Lower lobe of right lung (tissue), 2 donors: ENCODE measurements around the gene MTMR1. TPM values are rescaled to one million over a fixed set of nuclear protein-coding genes. Genes with fewer than 3 reads are reported as not detected.

Source experiments
- ATAC-seq, 2 donors: fragments of 200-7000 bp; cut with Tn5 transposase; one replicate each; pipeline ENCODE4 v1.9.1; 2020 to 2022; ENCODE audit warnings: mild to moderate bottlenecking in 2 of 2, moderate library complexity in 2 of 2
- DNase-seq: peaks from one replicate; pipeline ENCODE4 v3.0.0-alpha.2; 2020
- H3K27ac ChIP-seq: fragments of 200-600 bp; one replicate; pipeline ENCODE4 v1.8.0; 2022
- H3K27me3 ChIP-seq: fragments of 200-600 bp; one replicate; pipeline ENCODE4 v1.8.0; 2022; ENCODE audit warnings: low read depth
- H3K36me3 ChIP-seq: fragments of 200-600 bp; one replicate; pipeline ENCODE4 v1.8.0; 2022; ENCODE audit warnings: mild to moderate bottlenecking
- H3K4me1 ChIP-seq: fragments of 200-600 bp; one replicate; pipeline ENCODE4 v1.8.0; 2022
- H3K4me3 ChIP-seq: fragments of 200-600 bp; one replicate; pipeline ENCODE4 v1.8.0; 2022; ENCODE audit warnings: mild to moderate bottlenecking
- H3K9me3 ChIP-seq: fragments of 200-600 bp; one replicate; pipeline ENCODE4 v1.8.0; 2022
- intact Hi-C: fragments of 100-400 bp; cut with DNase I; formaldehyde crosslinking; loops from one replicate; pipeline ENCODE4 v1.11.0; 2022
- total RNA-seq: library from RNA; stranded (reverse); fragmentation: NEBNext Ultra II Directional; extraction: Animal tissue kit (Norgen Biotek cat#: 25700); gene quantifications from one replicate; pipeline ENCODE4 v1.2.1, GENCODE V29; 2021
- TF ChIP-seq, protein P1 (sequence below): fragments of 200-600 bp; IDR thresholded peaks from one replicate; pipeline ENCODE4 v1.8.0; 2022; ENCODE audit warnings: antibody characterized with exemption, mild to moderate bottlenecking
- donor health status: DM: no; HTN: yes; CAD: no; lungs with severe emphysema.

MTMR1 gene
- total RNA-seq, 1 donor from 2014 or later: 22.4 TPM

DNA sequence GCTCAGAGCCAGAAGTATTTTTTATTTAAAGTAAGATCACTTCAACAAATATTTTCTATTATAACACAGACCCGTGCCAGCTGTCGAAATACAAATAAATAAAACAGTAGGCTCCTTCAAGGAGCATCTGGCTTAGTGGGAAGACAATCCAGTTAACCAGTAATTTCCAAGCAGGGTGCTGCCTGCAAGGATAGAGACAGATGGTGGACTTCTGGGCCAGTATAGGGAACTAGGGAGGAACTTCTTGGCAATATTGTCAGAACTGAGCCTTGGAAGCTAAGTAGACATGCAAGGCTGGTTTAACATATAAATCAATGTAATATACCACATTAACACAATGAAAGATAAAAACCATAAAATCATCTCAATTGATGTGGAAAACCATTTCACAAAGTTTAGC, 17.0 kb upstream of the MTMR1 start:
- DNase-seq (no peak), ATAC-seq (no peak)
- H3K9me3 ChIP-seq: no peaks in the 10 kb centered on the region
- H3K27ac ChIP-seq: no peak overlapping the region
- TF ChIP-seq, protein P1, sequence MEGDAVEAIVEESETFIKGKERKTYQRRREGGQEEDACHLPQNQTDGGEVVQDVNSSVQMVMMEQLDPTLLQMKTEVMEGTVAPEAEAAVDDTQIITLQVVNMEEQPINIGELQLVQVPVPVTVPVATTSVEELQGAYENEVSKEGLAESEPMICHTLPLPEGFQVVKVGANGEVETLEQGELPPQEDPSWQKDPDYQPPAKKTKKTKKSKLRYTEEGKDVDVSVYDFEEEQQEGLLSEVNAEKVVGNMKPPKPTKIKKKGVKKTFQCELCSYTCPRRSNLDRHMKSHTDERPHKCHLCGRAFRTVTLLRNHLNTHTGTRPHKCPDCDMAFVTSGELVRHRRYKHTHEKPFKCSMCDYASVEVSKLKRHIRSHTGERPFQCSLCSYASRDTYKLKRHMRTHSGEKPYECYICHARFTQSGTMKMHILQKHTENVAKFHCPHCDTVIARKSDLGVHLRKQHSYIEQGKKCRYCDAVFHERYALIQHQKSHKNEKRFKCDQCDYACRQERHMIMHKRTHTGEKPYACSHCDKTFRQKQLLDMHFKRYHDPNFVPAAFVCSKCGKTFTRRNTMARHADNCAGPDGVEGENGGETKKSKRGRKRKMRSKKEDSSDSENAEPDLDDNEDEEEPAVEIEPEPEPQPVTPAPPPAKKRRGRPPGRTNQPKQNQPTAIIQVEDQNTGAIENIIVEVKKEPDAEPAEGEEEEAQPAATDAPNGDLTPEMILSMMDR: no peak
- no peak overlapping the region for H3K4me3 ChIP-seq
- peaks cover 12% of the 10 kb centered on the region for H3K36me3 ChIP-seq
- H3K27me3 ChIP-seq: no peaks in the 10 kb centered on the region
- intact Hi-C loops: no loop called here
- H3K4me1 ChIP-seq: no peaks in the 10 kb centered on the region

DNA sequence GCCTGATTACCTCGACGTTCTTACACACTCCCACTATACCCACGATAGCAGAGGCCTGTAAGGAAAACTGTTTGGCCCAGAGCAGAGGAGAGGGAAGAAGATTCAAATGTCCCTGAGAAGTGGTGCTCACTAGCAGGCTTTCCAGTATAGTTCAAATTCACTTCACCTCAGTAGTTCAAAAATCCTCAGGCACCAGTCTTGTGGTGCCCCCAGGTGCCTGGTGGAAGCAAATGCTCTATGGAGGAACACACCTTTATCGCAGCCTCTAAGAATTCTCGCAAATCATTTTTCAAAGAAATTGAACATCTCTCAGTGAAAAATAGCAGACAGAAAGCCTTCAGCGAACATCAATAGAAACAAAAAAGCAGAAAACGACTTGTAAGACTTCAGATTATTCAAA, 12.2 kb upstream of the MTMR1 start:
- intact Hi-C loops: no loop called here
- DNase-seq: no peak
- H3K4me1 ChIP-seq: no peaks in the 10 kb centered on the region
- no peaks in the 10 kb centered on the region for H3K36me3 ChIP-seq
- H3K4me3 ChIP-seq: no peak overlapping the region
- TF ChIP-seq, protein P1: no peak
- no peaks in the 10 kb centered on the region for H3K27me3 ChIP-seq
- ATAC-seq: peak in 1 of 2 donors; percentile 64
- H3K27ac ChIP-seq: no peak overlapping the region
- H3K9me3 ChIP-seq: no peaks in the 10 kb centered on the region

DNA sequence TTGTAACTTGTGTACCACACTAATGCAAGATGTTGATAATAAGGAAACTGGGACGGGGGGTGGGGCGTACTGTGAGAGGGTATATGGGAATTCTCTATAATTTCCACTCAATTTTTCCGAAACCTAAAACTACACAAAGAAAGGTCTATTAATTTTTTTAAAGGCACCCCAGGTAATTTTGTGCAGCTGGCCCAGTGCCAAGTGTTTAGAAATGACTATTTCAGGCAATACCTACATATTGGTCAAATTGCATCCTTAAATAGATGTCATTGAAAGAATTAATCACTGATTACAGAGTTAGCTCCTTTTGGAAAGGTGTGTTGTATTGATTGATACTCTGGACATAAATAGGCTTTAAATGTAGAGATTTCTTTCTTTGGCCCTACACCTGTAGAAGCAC, 10.1 kb upstream of the MTMR1 start:
- intact Hi-C loops: no loop called here
- H3K4me3 ChIP-seq: no peak overlapping the region
- ATAC-seq: no peak

DNA sequence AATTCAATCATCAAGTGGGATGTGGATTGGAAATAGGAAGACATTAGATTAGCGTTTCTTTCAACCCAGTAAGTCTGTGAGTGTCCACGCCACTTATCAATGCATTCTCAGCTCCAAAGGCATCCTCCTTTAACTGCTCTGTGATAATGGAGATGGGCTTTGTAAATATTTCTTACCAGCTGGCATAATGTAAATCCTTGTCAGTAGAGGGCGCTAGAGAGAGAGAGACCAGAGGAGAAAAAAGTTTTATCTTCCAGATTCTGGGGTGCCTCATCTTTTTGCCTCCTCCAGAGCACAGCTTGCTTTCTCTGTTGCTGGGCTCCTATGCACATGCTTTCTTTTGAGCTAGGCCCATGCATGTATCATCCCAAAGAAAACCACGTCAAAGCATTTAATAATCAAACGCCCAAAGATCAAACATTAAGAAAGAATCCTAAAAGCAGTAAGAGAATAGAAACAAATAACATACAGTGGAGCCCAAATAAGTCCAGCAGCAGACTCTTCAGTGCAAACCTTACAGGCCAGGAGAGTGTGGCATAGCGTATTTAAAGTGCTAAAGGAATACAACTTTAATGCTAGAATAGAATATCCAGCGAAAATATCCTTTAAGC, 9.6 kb upstream of the MTMR1 start:
- no peak for DNase-seq
- H3K9me3 ChIP-seq: no peaks in the 10 kb centered on the region
- H3K36me3 ChIP-seq: no peaks in the 10 kb centered on the region
- no peak overlapping the region for H3K27ac ChIP-seq
- TF ChIP-seq, protein P1: peak; percentile 52
- intact Hi-C loops: no loop called here
- ATAC-seq: peak in 1 of 2 donors; percentile 32
- no peak overlapping the region for H3K4me3 ChIP-seq
- no peaks in the 10 kb centered on the region for H3K4me1 ChIP-seq
- no peaks in the 10 kb centered on the region for H3K27me3 ChIP-seq

More for the DNA sequence above, 10.1 kb upstream of the MTMR1 start:
- H3K36me3 ChIP-seq: no peaks in the 10 kb centered on the region
- no peak overlapping the region for H3K27ac ChIP-seq
- H3K9me3 ChIP-seq: no peaks in the 10 kb centered on the region
- TF ChIP-seq, protein P1: no peak
- no peak for DNase-seq
- no peaks in the 10 kb centered on the region for H3K27me3 ChIP-seq
- no peaks in the 10 kb centered on the region for H3K4me1 ChIP-seq

DNA sequence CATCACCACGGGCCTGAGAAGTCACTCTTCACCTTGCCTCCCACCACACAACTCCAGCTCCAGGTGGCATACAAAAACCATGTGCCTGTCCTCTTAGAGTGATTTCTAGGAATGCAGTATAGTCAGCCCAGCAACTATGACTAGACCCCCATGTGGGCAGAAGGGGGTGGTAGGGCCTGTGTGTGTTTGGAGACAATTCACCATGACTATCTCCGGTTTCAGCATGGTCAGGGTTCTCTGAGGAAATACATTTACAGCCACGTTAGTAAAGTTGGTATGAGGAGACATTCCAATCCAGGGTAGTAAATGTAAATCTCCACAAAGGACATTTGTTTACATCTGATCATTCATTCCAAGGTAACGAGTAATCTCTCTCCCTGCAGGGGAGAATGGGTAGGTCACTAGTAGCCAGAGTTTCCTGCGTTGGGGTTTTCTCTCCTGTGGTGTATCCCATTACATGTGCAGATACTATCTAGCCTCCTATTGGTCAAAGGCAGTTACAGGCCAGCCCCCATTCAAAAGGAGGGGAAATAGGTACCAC, 4.2 kb upstream of the MTMR1 start:
- TF ChIP-seq, protein P1: no peak
- Histone ChIP-seq H3K9me3 (no peaks in the 10 kb centered on the region), H3K27me3 (no peaks in the 10 kb centered on the region), H3K4me3 (no peak overlapping the region), H3K36me3 (no peaks in the 10 kb centered on the region), H3K27ac (no peak overlapping the region), H3K4me1 (no peaks in the 10 kb centered on the region)
- intact Hi-C loops: no loop called here
- no peak for DNase-seq
- no peak for ATAC-seq
